HepG2 (cell line): Measurements from ENCODE around the gene ITGB7. TPM values are rescaled to one million over a fixed set of nuclear protein-coding genes. Genes with fewer than 3 reads are reported as not detected.

Experiments used
- CEBPB ChIP-seq: IDR thresholded peaks from 2 replicates; pipeline ENCODE4 v1.6.1; 2011; ENCODE audit warnings: low read depth, low read length, improper control_type of control experiment, borderline replicate concordance
- CENPX ChIP-seq: sonication (generic); formaldehyde crosslinking; IDR thresholded peaks from 2 replicates; pipeline ENCODE4 v1.9.0; 2021; ENCODE audit warnings: mild to moderate bottlenecking, missing genetic modification reagents, moderate library complexity
- DNMT3B ChIP-seq: conservative IDR thresholded peaks from 2 replicates; pipeline ENCODE4 v1.6.1; 2016; ENCODE audit warnings: missing biosample characterization, control low read depth
- GMEB1 ChIP-seq: sonication (generic); formaldehyde crosslinking; IDR thresholded peaks from 2 replicates; pipeline ENCODE4 v1.5.1; 2020; ENCODE audit warnings: missing genetic modification reagents, mild to moderate bottlenecking, borderline replicate concordance
- GTF3A ChIP-seq: sonication (generic); formaldehyde crosslinking; conservative IDR thresholded peaks from 2 replicates; pipeline ENCODE4 v1.4.0; 2020; ENCODE audit warnings: mild to moderate bottlenecking, missing genetic modification reagents
- HMGXB3 ChIP-seq: sonication (generic); formaldehyde crosslinking; IDR thresholded peaks from 2 replicates; pipeline ENCODE4 v1.4.0; 2020; ENCODE audit warnings: missing genetic modification reagents, borderline replicate concordance
- HMGXB4 ChIP-seq, 2 experiments: sonication (generic) in 1 of 2; formaldehyde crosslinking in 1 of 2; IDR thresholded peaks; 2 replicates each; pipeline versions ENCODE4 v1.4.0 to v1.6.1; 2018 to 2020; ENCODE audit warnings: missing genetic modification reagents in 2 of 2, borderline replicate concordance in 1 of 2, low read depth in 1 of 2, mild to moderate bottlenecking in 1 of 2, missing biosample characterization in 1 of 2
- HOXA9 ChIP-seq: sonication (generic); formaldehyde crosslinking; IDR thresholded peaks from 2 replicates; pipeline ENCODE4 v1.8.1; 2022; ENCODE audit warnings: missing genetic modification reagents, mild to moderate bottlenecking, moderate library complexity, borderline replicate concordance
- KAT7 ChIP-seq: IDR thresholded peaks from 2 replicates; pipeline ENCODE4 v1.6.1; 2018; ENCODE audit warnings: borderline replicate concordance, missing compliant biosample characterization
- KDM5A ChIP-seq: fragments of 200-600 bp; sonication (generic); IDR thresholded peaks from 2 replicates; pipeline ENCODE4 v1.7.0; 2018; ENCODE audit warnings: antibody characterized with exemption, mild to moderate bottlenecking, low read length, borderline replicate concordance
- KDM5B ChIP-seq: sonication (generic); formaldehyde crosslinking; IDR thresholded peaks from 2 replicates; pipeline ENCODE4 v1.4.0; 2020; ENCODE audit warnings: missing genetic modification reagents, mild to moderate bottlenecking, borderline replicate concordance
- MLLT10 ChIP-seq: sonication (generic); formaldehyde crosslinking; IDR thresholded peaks from 2 replicates; pipeline ENCODE4 v1.4.0; 2020; ENCODE audit warnings: missing genetic modification reagents
- NFKB2 ChIP-seq: sonication (generic); formaldehyde crosslinking; IDR thresholded peaks from 2 replicates; pipeline ENCODE4 v1.4.0; 2020; ENCODE audit warnings: missing genetic modification reagents, borderline replicate concordance
- REPIN1 ChIP-seq: sonication (generic); formaldehyde crosslinking; IDR thresholded peaks from 2 replicates; pipeline ENCODE4 v1.8.0; 2022; ENCODE audit warnings: missing genetic modification reagents, low read depth, mild to moderate bottlenecking, borderline replicate concordance
- SATB2 ChIP-seq: sonication (generic); formaldehyde crosslinking; IDR thresholded peaks from 2 replicates; pipeline ENCODE4 v1.5.0; 2020; ENCODE audit warnings: missing genetic modification reagents
- SNAPC2 ChIP-seq: sonication (generic); formaldehyde crosslinking; IDR thresholded peaks from 2 replicates; pipeline ENCODE4 v1.8.1; 2022; ENCODE audit warnings: mild to moderate bottlenecking, missing genetic modification reagents
- YY1 ChIP-seq: IDR thresholded peaks from 2 replicates; pipeline ENCODE4 v1.6.1; 2011; ENCODE audit warnings: low read length, low read depth, moderate library complexity, mild to moderate bottlenecking; ENCODE audit not compliant: insufficient read depth, insufficient replicate concordance
- ZIK1 ChIP-seq: sonication (generic); formaldehyde crosslinking; IDR thresholded peaks from 2 replicates; pipeline ENCODE4 v1.5.0; 2020; ENCODE audit warnings: mild to moderate bottlenecking, low read depth, missing genetic modification reagents, borderline replicate concordance
- ZNF362 ChIP-seq: sonication (generic); formaldehyde crosslinking; IDR thresholded peaks from 2 replicates; pipeline ENCODE4 v1.4.0; 2020; ENCODE audit warnings: missing genetic modification reagents, mild to moderate bottlenecking, borderline replicate concordance
- ZNF773 ChIP-seq: sonication (generic); formaldehyde crosslinking; IDR thresholded peaks from 2 replicates; pipeline ENCODE4 v1.4.0; 2020; ENCODE audit warnings: missing genetic modification reagents, borderline replicate concordance
- polyA plus RNA-seq, 8 experiments: library from polyadenylated mRNA; depleted of rRNA in 3 of 8; stranded (reverse) in 7 of 8; unstranded in 1 of 8; fragments of >200 nt; fragmentation: Illumina TruSeq in 4 of 8; extraction: Trizol in 4 of 8; gene quantifications; 2 replicates each; pipeline versions ENCODE4 v1.2.1 to v1.2.3, GENCODE V29; 2011 to 2016; ENCODE audit warnings: low read depth in 4 of 8, missing spikeins in 1 of 8, mixed read lengths in 1 of 8; ENCODE audit not compliant: insufficient read depth in 1 of 8
- total RNA-seq, 5 experiments: library from RNA; depleted of rRNA; stranded (reverse); fragments of >200 nt; fragmentation: Illumina TruSeq; extraction: Trizol; gene quantifications; 2 replicates each; pipeline ENCODE4 v1.2.3, GENCODE V29; 2016; ENCODE audit warnings: low read depth in 1 of 5

ITGB7 gene
- total and polyA plus RNA-seq, 2 of the 13 experiments (the other 11 are each of a cell fraction or from before 2014, with no cell fraction given): 0.16 to 0.18 TPM

- TF ChIP-seq ZNF362 (CRISPR knock-in tag) (no peak), KDM5B (CRISPR knock-in tag) (no peak), KDM5A (no peak), MLLT10 (CRISPR knock-in tag) (no peak), HOXA9 (CRISPR knock-in tag) (no peak), HMGXB4 (CRISPR knock-in tag; IDR thresholded peaks at IDR 0.05; ENCODE audit: borderline replicate concordance in 1 of 2, low read depth in 1 of 2) (0 out of 4 replicates have a peak, but pooled peaks of 1 of the 2 experiments have one; percentile 25), KAT7 (CRISPR knock-in tag) (no peak), DNMT3B (CRISPR knock-in tag) (no peak), ZIK1 (CRISPR knock-in tag) (no peak), NFKB2 (CRISPR knock-in tag) (no peak), ZNF773 (CRISPR knock-in tag) (no peak), CENPX (CRISPR knock-in tag) (no peak), GTF3A (CRISPR knock-in tag) (no peak), YY1 (peak; percentile 24), SNAPC2 (CRISPR knock-in tag) (0 out of 2 replicates have a peak, but pooled peaks have one; percentile 59), REPIN1 (CRISPR knock-in tag) (peak; percentile 45; the same call in 1 of the 2 replicates), SATB2 (no peak), GMEB1 (CRISPR knock-in tag) (no peak; the same call in 1 of the 2 replicates), HMGXB3 (CRISPR knock-in tag) (no peak), CEBPB (peak; percentile 100)
These were observed 32.1 kb downstream of the ITGB7 start (continued) for GRCh38 chr12:53174881-53175491.
